Stimulated activated CD8-positive, alpha-beta memory T cell treated with anti-CD3 and anti-CD28 coated beads, Interleukin-15, amount 100 ng/mL, for 24 hours (primary cell): Measurements from ENCODE around the gene TTC38.

Source experiments
- DNase-seq: peaks from one replicate; pipeline ENCODE4 v3.0.0-alpha.2; 2020; ENCODE audit warnings: low read depth

TTC38 gene

DNA sequence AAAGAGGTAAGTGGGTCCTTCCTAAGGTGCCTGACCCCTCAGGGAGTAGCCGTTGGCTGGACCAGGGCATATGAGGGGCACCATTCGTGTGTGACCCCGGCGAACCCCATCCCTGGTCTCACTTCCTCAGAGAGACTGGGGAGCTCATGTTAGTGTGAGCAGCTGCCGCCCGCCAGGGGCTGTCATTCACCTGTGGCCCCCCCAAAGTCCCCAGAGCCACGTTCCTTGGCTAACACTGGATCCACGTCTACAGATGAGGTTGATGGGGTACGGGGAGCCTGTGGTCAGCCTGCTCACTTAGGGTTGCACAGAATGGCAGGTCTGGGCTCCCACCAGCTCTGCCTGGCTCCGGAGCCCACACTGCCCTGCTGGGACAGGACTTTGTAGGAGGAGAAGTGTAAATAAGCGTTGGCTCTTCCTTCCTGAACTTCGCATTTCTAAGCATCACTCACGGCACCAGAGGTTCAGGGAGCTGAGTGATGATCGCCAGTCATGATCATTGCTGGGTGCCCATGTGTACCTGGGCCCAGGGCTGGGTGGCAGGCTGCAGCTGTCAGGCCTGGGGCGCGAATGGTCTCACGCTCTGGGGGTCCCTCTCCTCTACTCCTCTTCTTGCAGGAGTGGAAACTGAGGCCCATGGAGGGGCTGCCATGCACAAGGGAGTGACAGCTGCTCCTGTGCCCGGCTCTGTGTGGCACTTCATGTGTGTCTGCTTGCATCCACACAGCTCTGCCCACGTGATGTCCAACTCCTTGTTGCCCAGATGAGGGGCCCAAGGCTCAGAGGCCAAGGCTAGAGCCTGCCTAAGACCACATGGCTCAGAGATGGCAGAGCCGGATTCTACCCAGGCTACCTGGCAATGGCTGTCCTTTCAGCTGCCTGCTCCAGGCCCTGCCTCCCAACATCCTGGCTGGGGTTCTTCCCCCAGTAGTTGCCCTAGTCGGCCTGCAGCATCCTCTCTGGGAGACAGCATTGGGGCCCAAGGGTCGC, 11.1 kb downstream of the TTC38 start:
- no peak for DNase-seq

DNA sequence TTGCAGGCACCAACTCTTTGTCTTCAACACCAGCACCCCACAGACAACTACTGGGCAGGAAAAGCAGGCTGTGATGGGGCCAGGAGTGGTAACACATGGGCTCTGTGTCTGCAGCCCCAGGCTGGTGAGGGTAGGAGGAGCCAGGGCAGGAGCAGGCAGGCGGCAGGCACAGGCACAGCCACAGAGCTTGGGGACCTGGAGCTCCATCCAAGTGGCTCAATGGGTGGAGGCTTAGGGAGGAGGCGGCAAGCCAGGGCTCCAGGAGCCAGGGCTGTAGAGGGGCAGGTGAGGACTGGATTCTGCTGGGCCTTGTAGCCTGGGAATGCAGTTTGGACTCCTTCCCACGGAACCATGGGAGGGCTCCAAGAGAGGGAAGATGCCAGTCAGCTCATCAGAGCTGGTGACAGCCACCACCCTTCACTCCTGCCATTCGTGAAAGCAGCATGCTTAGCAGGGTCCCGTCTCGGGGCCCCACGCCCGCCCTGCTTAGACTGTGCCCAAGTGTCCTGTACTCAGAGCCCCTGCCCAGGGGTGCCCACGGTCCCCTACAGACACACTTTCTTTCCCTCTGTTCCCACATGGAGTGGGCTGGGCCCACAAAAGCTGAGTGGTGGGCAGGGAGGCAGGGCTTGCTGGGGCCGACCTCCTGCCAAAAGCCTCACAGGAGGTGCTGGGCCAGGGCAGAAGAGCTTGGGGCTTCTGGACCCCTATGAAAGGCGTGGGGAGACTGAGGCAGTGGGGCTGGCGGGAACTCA, 12.4 kb downstream of the TTC38 start:
- no peak for DNase-seq

DNA sequence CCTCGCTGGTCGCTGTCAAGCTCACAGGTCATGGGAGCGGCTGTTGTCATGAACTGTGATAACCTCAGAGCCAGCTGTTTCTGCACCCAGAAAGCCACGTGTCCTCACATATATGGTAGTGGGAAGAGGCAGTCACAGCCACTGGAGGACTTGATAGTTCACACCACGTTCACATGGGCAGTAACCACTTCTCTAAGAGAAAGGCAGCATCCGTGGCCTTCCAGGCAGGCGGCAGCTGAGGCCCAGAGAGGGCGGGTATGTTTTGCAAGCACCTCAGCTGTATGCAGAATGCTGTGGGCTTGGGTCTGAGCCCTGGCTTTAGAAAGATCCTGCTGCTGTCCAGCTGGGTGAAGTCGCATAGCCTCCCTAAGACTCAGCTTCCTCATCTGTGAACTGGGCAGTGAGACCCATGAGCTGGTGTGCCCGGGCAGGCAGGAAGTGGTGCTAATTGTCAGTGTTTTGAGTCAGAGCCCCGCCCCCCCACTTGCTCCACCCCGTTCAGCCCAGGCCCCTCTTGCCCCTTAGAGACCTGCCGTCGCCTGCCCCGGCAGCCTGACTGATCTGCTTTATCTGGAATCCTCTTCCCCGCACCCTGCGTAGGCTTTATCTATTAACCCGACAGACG, 13.3 kb downstream of the TTC38 start:
- DNase-seq: no peak

GRCh38 chr22:46281866-46282678, 14.3 kb downstream of the TTC38 start:
- no peak for DNase-seq

GRCh38 chr22:46286006-46286405, 18.2 kb downstream of the TTC38 start:
- DNase-seq: no peak

DNA sequence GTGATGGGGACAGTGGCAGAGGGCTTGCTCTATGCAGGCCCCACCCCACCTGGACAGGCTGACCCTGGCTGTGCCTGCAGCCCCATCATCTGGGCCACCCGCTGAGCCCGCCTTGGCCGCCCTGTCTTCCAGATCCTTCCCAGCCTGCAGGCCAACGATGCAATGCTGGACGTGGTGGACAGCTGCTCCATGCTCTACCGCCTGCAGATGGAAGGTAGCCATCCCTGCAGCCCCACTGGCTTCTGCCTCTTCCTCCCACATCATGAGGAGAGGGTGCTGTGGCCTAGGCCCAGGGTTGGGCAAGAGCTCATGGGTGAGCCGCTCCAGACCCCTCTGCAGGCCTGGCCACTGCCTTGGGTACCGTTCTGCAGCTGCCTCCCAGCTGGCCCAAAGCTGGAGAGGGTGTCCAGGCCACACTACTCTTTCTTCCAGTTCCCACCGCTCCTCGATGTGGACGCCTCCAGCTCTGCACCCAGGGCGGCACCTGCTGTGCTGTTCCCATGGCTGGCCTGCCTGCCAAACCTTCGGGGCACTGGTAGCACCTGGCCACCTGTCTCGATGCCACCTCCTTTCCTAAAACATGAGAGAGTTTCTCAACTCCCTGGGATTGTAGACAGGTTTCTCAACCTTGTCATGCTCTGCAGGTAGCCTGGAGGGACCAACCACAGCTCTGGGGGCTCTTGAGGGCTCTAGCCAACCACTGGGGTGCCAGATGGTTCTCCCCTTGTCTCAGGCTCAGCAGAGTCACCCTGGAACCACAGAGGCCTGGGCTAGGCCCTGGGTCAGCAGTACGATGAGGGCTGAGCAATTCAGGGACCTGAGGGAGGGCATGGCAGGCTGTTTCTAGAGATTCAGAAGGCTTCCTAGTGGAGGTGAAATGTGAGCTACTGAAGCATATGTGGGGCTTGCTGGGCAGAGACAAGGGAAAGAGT, 19.4 kb downstream of the TTC38 start:
- DNase-seq: no peak

DNA sequence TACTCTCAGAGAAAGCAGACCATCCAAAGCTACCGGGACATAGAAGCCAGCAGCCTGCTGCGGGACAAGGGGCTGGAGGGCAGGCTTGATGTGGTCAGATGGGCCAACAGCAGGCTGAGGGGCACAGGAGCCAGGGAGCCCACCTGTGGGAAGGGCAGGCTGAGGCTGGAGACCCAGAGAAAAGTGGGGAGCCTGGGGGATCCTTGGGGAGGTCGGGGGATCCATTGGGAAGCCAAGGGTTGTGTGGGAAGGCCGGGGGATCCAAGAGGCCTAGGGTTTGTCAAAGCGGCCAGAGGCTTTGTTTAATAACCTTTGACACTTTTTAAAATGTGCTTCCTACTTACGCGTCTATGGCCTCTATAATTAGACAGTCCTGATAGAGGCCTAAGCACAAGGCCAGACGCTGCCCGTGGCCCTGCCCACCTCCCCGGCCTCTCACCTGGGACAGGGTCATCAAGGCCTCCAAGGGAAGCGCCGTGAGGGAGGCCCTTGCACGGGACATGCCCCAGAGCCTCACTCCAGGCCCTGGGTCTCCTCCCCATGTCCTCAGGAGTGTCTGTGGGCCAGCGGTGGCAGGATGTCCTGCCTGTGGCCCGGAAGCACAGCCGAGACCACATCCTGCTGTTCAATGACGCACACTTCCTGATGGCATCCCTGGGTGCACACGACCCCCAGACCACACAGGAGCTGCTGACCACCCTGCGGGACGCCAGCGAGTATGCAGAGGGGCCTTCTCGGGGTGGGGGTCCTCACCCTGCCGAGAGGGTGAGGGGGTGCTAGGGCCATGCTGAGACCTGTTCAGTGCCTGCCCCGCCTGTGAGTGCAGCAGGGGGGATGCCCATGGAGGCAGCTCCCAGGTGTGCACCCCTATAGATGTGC, 20.3 kb downstream of the TTC38 start:
- DNase-seq: no peak

GRCh38 chr22:46288846-46289243, 21.0 kb downstream of the TTC38 start:
- no peak for DNase-seq

GRCh38 chr22:46289244-46289891, 21.6 kb downstream of the TTC38 start:
- no peak for DNase-seq

DNA sequence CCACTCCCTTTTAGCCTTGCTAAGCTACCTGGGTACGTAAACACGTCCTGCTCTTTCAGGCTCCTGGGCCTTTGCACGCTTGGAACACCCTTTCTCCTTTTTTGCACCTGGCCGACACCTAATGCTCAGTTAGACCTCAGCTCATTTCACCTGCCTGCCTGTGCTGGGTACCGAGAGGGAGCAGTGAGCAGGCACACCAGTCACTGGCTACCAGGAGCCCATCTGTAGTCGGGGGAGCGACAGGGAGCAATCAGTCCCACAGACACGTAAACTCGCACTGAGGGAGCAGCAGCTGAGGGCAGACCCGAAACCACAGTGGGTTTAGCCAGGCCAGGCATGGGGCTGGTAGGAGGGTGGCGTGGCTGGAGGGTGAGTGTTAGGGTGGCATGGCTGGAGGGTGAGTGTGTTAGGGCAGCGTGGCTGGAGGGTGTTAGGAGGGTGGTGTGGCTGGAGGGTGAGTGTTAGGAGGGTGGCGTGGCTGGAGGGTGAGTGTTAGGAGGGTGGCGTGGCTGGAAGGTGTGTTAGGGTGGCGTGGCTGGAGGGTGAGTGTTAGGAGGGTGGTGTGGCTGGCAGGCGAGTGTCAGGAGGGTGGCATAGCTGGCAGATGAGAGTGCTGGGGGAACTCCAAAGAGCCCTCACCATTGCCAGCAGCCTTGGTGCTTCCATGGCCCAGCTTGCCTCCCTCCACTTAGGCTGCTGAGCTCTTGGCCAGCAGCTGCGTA, 22.5 kb downstream of the TTC38 start:
- no peak for DNase-seq

- DNase-seq: no peak
These were observed 23.3 kb downstream of the TTC38 start for GRCh38 chr22:46290843-46291785.

GRCh38 chr22:46292173-46292572, 24.4 kb downstream of the TTC38 start:
- DNase-seq: no peak

DNA sequence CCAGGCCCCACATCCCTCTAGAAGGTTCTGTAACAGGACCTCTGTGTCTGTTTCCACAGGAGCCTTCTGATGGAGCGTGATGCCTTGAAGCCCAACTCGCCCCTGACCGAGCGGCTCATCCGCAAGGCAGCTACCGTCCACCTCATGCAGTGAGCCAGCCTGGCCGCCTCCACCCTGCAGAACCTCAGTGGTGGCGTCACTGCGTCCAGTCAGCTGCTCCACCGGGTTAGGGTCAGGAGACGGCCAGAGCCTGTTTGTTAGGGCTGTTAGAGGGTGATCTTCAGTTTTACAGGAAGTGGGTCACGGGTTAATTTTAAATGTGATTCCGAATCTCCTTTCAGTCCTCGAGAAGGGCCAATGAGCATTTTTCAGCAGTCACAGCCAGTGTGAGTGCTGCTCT, 24.9 kb downstream of the TTC38 start:
- no peak for DNase-seq

DNA sequence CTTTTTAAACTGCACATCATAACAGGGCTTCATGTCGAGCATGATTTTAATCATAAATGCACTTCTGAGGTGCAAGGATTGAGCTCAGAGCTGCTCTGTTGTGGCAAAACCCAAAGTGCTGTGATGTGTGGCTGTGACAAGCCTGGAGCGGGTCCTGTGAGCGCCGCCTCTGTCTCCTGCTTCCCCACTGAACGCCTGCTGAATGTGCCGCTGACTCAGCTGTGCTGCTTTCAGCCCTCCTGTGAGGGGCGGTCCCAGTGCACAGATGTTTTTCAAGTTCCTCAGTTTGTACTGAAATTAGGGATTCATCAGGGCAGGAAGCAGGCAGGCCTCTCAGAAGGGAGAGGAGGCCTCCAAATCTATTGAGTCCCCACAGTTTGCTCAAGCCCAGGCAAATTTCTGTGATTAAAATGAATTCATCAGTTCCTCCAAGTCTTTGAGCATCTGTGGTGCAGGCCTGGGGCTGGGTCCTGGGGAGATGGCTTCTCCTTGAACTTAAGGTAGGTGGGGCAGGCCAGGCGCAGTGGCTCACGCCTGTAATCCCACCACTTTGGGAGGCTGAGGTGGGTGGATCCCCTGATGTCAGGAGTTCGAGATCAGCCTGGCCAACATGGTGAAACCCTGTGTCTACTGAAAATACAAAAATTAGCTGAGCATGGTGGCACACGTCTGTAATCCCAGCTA, 25.9 kb downstream of the TTC38 start:
- no peak for DNase-seq

DNA sequence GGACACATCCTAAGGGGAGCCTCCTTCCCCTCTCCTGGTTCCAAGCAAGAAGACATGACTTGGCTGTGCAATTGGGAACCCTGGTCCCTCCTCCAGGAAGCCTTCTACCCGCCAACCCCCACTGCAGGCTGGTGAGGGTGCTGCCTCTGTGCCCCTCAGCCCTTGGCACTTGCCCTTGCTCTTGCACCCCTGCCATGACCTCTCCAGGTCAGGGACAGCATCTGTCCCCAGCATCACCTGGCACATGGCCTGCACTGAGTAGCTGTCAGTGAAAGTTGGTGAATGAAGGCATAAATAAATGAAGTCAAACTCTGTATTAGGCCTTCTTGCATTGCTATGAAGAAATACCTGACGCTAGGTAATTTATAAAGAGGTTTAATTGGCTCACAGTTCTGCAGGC, 27.0 kb downstream of the TTC38 start:
- no peak for DNase-seq

DNA sequence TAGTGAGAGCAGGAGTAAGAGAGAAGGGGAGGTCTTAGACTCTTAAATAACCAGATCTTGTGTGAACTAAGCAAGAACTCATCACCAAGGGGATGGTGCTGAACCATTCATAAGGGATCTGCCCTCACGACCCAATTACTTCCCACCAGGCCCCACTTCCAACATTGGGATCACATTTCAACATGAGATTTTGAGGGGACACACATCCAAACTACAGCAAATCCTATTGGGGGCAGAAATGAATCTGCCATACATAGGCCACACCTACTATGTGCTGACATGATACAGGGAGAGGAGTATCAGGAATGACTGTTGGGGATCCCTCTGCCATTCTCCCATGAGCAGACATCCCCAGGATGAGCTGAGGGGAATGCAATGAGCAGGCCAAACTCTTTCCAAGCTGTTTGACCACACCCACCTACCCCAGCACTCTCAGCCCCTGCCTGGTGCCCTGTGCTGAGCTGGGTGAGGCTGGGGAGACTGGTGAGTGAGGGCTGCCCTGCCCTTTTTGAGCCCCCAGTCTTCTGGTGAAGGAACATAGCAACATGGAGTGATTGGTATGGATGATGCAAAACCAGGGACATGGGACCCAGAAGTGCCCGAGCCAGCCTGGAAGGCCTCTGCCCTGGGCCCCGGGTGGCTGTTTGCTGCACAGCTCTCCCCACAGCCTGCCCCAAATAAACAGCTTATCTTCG, 27.6 kb downstream of the TTC38 start:
- no peak for DNase-seq
